Brain pericyte (primary cell): ENCODE data around the gene WDR33.

Source experiments
- DNase-seq: peaks from one replicate; pipeline ENCODE4 v3.0.0-alpha.2; 2012; ENCODE audit warnings: low read depth, low spot score

Gene WDR33

DNA sequence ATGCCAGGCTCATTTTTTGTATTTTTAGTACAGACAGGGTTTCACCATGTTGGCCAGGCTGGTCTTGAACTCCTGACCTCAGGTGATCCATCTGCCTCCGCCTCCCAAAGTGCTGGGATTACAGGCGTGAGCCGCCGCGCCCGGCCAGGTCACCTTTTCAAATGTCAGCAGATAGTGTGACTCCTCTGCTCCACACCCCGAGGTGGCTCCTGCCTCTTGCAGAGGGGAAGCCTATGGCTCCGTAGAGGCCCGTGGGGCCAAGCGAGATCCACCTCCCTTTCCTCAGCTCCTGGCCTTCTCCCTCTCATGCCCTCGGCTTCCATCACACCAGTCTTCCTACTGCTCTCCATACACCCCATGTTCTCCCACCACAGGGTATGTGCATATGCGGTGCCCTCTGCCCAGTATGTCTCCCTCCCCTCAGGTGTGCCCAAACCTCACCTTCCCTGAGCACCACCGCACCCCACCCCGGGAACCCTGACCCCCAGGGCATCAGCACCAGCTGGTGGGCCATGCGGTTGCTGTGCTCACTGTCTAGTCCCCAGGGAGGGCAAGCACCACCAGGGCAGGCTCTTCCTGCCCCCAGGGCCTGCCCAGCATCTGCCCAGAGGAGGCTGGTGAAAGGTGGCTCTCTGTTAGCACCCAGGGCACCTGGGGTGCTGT lies 154.3 kb downstream of the WDR33 start:
- DNase-seq, result no peak

DNA sequence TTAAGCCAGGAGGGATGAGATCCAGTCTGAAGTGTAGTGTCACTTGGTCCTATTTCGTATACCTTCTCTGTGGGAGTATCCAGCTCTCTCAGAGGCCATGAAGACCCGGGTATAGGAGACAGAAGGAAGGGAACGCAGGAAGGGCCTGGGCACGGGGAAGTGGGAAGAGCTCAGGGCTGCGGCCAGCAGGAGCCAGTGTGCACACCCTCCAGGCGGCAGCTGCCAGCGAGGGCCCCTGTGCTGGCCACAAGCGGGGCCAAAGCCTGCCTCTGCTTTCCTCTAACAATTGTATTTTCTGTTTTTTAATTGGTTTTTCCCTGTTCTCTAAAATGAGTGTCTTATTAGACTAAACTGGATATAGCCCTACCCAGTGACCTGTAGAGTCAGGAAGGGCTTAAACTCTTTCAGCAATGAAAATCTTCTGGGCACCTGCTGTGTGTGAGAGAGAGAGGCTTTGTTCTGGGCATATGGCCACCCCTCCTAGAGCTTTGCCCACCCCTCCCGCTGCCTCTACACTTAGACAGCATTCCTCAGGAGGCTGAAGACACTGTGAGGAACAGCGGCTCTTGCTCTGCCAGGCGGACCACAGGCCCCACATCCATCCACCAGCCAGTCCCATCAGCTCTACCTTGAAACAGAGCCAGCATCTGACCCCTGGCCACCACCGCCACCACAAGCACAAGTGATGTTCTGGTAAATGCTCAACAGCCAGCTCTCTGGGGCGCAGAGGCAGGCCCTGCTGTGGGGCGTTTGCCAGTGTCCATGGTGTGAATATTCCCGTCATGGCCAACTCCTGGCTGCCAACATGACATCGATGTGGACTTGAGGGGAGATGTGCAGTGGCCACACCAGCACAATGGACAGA lies 155.5 kb downstream of the WDR33 start:
- no peak for DNase-seq

DNA sequence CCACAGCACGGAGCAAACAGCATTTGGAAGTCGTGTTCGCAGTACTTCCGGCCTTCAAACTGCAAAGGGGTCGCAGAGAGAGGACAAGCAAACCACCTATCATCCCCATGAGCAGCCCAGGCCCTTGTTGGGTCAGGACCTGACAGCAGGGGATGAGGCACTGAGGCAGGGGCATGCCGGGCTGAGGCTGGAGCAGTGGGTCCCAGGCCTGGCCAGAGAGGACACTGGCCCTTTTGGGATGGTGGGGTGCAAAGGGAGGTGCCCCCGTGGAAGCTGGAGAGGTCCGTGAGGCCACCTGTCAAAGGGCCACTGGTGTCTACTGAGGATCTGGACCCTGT lies 156.2 kb downstream of the WDR33 start:
- no peak for DNase-seq

DNA sequence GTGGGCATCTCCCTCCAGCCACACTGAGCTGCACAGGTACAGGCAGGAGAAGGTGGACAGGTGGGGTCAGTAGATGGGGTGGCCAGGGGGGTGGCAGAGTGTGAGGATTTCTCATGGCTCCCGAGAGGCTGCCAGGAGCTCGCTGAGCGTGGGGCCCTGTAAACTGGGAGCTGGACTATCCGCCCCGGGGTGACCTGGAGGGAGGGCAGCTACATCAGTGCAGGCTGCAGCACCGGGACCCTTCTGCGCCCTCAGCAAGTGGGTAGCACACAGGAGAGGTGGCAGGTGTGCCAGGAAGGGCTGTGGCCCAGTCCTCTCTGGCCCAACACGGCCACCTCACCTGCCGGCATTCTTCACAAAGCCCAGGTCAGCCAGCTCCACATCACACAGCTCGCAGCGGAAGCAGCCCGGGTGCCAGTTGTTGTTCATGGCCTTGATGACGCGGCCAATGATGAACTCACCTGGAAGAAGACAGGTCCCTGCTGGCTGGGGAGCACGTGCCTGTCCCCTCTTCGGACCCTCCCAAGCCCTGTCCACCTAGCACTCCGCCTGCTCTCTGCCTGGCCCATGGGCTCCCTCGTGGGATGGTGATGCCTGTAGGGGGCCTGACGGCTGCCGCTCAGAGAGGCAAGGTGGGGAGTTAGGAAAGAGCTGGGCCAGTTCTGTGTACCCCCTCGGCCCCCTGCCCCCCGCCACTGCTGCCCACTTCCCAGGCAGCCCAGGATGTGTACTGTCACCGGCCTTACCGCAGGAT lies 156.7 kb downstream of the WDR33 start:
- no peak for DNase-seq

DNA sequence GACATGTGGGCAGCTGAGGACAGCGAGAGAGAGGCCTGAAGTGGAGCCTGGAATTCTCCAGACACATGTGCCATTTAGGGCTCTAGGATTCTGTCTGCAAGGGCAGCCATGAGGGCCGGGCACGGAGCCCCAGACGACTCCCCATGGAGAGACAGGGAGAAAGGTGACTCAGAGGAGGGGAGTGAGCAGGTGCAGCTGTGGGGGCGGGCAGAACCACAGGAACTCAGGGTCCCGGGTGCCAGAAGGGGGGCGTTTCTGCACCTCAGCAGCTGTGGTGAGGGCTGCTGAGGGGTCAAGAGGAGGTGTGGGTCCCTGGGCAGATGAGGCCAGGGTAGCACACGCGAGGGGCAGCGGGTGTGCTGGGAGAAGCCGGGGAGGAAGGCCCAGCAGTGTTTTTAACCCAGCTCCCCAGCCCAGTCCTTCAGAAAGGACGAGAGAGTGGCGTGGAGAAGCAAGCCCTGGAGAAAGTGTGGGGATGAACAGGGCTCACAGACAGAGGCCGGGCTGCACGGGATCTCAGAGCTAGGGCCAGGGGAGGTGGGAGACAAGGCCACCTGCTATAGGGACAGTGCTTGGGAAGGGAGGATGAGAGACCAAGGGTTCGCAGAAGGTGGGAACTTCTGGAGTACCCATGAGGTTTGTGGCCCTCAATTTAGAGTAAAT lies 157.4 kb downstream of the WDR33 start:
- DNase-seq, result no peak

DNA sequence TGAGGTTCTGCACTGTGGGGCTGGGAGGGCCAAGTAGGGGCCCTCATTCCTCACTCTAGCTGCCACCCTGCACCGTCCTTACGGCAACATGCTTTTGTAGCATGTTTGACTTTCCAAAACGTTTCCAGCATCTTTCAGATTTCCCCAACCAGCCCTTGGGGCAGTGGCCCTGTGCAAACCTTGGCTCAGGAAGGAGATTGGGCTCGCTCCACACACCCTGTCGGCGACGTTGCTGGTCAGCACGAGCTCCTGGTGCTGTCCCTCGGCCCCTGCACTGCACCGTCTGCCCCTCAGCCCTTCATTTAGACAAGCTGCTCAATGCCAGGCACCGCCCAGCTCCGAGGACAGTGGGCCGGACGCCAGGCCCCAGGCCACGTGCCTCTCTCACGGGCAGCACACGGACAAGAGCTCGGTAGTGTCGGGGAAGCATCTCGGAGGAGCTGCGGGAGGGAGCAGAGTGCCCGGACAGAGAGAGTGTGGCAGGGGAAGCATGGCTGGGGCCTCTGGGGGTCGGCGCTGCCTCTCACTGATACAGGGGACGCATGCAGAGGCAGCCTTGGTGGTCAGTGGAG lies 158.1 kb downstream of the WDR33 start:
- no peak for DNase-seq

DNA sequence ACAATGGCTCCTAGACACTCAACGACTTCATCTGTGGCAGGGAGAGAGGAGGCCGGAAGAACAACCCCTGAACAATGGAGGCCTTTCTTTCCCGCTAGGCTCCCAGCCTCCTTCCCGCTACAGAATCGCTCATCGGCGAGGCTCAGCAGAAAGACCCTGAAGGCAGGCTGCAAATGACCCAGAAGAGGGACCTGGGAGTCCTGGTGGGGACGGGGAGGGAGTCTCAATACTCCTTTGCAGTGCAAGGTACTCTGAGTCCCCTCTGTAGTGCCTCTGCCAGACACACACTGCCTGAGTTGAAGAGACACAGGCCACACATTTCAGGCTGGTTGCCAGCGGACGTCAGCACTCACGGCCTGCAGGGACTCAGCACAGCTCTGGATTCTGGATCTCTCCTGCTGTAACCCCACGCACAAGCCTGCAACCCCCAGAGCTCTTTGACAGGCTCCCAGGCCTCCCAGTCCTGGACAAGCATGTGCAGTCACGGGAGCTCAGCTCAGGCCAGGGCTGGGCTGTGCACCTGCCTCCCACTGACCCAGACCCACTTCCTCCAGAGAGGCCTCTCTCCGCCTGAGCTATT lies 158.9 kb downstream of the WDR33 start:
- DNase-seq, result no peak

DNA sequence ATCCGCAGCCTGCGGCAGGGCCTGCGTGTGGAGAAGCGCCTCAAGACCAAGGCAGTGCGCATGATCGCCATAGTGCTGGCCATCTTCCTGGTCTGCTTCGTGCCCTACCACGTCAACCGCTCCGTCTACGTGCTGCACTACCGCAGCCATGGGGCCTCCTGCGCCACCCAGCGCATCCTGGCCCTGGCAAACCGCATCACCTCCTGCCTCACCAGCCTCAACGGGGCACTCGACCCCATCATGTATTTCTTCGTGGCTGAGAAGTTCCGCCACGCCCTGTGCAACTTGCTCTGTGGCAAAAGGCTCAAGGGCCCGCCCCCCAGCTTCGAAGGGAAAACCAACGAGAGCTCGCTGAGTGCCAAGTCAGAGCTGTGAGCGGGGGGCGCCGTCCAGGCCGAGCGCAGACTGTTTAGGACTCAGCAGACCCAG lies 159.6 kb downstream of the WDR33 start:
- no peak for DNase-seq
